Ovary (tissue), 9 donors: Measurements from ENCODE around the gene SORCS2. TPM values are rescaled to one million over a fixed set of nuclear protein-coding genes. Genes with fewer than 3 reads are reported as not detected.
A peak's percentile ranks its signal among the peaks of the same experiment; 100 is the strongest.

Experiments
- DNase-seq, 5 donors: peaks; one replicate each; pipeline ENCODE4 v3.0.0-alpha.2; 2019 to 2020
- H3K27ac ChIP-seq, 2 donors: fragments of 200-600 bp; one replicate each; pipeline versions ENCODE4 v1.5.1 to v1.8.0; 2019 to 2022
- H3K27me3 ChIP-seq: fragments of 200-600 bp; one replicate; pipeline ENCODE4 v1.8.0; 2022
- H3K36me3 ChIP-seq: fragments of 200-600 bp; sonication (generic); one replicate; pipeline ENCODE4 v1.5.1; 2019
- H3K4me1 ChIP-seq: one replicate; pipeline ENCODE4 v1.8.1; 2013; ENCODE audit warnings: mild to moderate bottlenecking, moderate library complexity; ENCODE audit not compliant: insufficient read depth
- H3K4me3 ChIP-seq: fragments of 200-600 bp; sonication (generic); one replicate; pipeline ENCODE4 v1.5.1; 2017
- H3K9me3 ChIP-seq, 2 donors: fragments of 200-600 bp in 1 of 2; sonication (generic) in 1 of 2; one replicate each; pipeline versions ENCODE4 v1.5.1 to v1.8.1; 2013 to 2019; ENCODE audit warnings: mild to moderate bottlenecking in 1 of 2, moderate library complexity in 1 of 2
- CTCF ChIP-seq, 3 donors: fragments of 450-650 bp in 2 of 3; fragments of 200-600 bp in 1 of 3; IDR thresholded peaks; one replicate each; pipeline versions ENCODE4 v1.5.1 to v1.8.0; 2016 to 2022; ENCODE audit warnings: antibody characterized with exemption in 3 of 3, mild to moderate bottlenecking in 1 of 3
- EP300 ChIP-seq: sonication (generic); formaldehyde crosslinking; IDR thresholded peaks from one replicate; pipeline ENCODE4 v1.6.1; 2017; ENCODE audit warnings: antibody characterized with exemption
- POLR2A ChIP-seq: fragments of 450-650 bp; IDR thresholded peaks from one replicate; pipeline ENCODE4 v1.6.1; 2017; ENCODE audit warnings: antibody characterized with exemption, mild to moderate bottlenecking, moderate library complexity
- WGBS, 3 donors: extraction: QIAGEN DNeasy Blood & Tissue Kit in 1 of 3; methylation state at CpG; one replicate each; pipeline versions ENCODE4 v1.1.5 to v1.1.7; 2013 to 2017; 5-methylcytosine and 5-hydroxymethylcytosine counted together
- intact Hi-C, 4 donors: fragments of 100-400 bp; cut with DNase I; formaldehyde crosslinking; loops; one replicate each; pipeline versions ENCODE4 v1.11.0 to v1.15.1; 2022 to 2023
- polyA plus RNA-seq, 2 donors: library from polyadenylated mRNA; stranded (reverse); fragments of 200-250 nt in 1 of 2; fragments of 350-450 nt in 1 of 2; fragmentation: Illumina TruSeq in 1 of 2; extraction: RNeasy Lipid Tissue Mini Kit (QIAGEN cat#74804) in 1 of 2; gene quantifications; one replicate each; pipeline ENCODE4 v1.2.3, GENCODE V29; 2013 to 2014
- total RNA-seq, 7 donors: library from RNA; depleted of rRNA in 2 of 7; stranded (reverse); fragments of >200 nt in 2 of 7; fragmentation: NEBNext Ultra II Directional in 3 of 7; extraction: Animal tissue kit (Norgen Biotek cat#: 25700) in 3 of 7; gene quantifications; one replicate each; pipeline versions ENCODE4 v1.1.0 to v1.2.4, GENCODE V29; 2016 to 2023
- donor health status: DM: no; HTN: no; CAD: no; lungs with moderate emphysema.
- donor health status: DM: no; HTN: no; CAD: no.
- donor health status: Bipolar disorder and iron deficiency.
- donor health status: DM: yes; HTN: yes; CAD: no.
- donor health status: DM: no; HTN: no; CAD: no.
- donor health status: DM: yes; HTN: yes; CAD: no.

Gene SORCS2
- total and polyA plus RNA-seq, 9 donors: 0.60 to 23.9 (median 7.1) TPM

DNA sequence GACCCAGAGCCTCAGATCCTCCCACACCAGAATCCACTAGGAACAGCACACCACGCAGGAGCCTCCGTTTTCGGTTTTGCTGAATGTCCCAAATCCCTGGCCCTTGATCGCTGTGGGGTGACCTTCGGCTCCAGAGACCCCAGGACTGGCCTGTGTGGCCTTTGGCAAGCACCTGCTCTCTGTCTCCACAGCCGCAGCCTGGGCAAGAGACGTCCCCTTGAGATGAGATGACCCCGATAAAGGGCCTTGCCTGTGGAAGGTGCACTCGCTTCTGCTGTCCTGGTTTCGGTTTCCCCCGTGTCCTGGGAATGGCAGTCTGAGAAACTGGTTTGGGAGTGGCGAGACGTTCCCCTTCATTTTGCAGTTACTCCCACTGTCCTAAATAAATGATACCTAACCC, 232.8 kb downstream of the SORCS2 start:
- no peak for TF ChIP-seq EP300
- Histone ChIP-seq H3K27ac (no peak overlapping the region), H3K4me3 (no peak overlapping the region), H3K27me3 (no peaks in the 10 kb centered on the region), H3K36me3 (no peaks in the 10 kb centered on the region), H3K9me3 (no peaks in the 10 kb centered on the region), H3K4me1 (no peaks in the 10 kb centered on the region)
- WGBS, 3 donors: 82 to 91% (median 83%) methylated on average over 13 of the region's 13 CpGs
- intact Hi-C loops: no loop called here
- DNase-seq: peak in 1 of 5 donors; percentile 17

DNA sequence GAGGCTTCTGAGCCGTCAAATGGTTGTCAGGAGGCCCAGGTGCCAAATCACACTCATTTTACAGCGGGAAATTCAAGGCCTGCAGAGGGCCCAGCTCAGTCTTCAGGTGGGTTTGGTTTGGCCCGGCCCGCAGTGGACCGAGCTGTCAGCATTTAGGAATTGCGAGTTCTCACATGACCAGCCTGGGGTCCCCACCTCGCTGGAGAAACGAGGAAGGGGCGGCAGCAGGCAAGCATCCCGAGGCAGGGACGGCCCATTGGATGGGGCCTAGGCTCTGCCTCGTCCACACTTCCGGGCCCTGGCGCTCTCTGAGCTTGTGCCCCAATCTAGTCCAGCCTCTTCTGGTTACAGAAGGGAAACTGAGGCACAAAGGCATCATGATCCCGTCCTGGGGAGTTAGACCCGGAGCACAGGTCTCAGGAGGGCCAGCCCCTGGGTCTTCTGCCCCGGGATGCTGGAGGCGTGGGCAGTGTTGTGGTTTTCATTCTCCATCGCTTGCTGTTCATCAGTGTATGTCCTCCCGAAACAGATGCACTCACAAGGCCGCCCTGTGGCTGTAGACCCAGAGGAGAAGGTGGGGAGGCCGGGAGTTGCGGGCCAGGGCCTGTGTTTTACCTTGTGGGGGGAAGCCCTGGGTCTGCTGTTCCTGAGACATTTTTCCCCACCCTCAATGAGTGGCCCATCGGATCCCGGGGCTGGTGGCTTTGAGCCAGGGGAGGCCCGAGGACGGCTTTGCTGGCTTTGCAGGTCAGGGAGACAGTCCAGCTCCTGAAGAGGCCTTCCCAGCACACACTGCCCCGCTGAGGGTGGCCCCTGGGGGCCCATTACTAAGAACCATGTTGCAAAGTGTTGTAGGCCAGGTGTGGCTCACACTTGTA, 233.5 kb downstream of the SORCS2 start:
- H3K4me3 ChIP-seq: no peak overlapping the region
- peak in 4 of 5 donors; percentile 4 to 24 (median 10) for DNase-seq
- no peak for TF ChIP-seq EP300
- no peak for TF ChIP-seq CTCF (IDR thresholded peaks at IDR 0.05)
- TF ChIP-seq POLR2A: no peak
- H3K27ac ChIP-seq: no peak overlapping the region
- H3K36me3 ChIP-seq: no peaks in the 10 kb centered on the region
- 89 to 92% (median 91%) methylated on average over 28 of the region's 28 CpGs for WGBS, 3 donors
- intact Hi-C loops: no loop called here
- H3K9me3 ChIP-seq: no peaks in the 10 kb centered on the region
- no peaks in the 10 kb centered on the region for H3K4me1 ChIP-seq
- H3K27me3 ChIP-seq: no peaks in the 10 kb centered on the region

GRCh38 chr4:7426525-7427171, 234.3 kb downstream of the SORCS2 start:
- TF ChIP-seq POLR2A (no peak), CTCF (IDR thresholded peaks at IDR 0.05) (no peak), EP300 (no peak)
- Histone ChIP-seq H3K36me3 (no peaks in the 10 kb centered on the region), H3K27me3 (no peaks in the 10 kb centered on the region), H3K4me3 (no peak overlapping the region), H3K4me1 (no peaks in the 10 kb centered on the region), H3K27ac (no peak overlapping the region), H3K9me3 (no peaks in the 10 kb centered on the region)
- DNase-seq: peak in 2 of 5 donors; percentile 4 to 23
- 83 to 95% (median 86%) methylated on average over 19 to 20 of the region's 20 CpGs for WGBS, 3 donors
- intact Hi-C loops: no loop called here

DNA sequence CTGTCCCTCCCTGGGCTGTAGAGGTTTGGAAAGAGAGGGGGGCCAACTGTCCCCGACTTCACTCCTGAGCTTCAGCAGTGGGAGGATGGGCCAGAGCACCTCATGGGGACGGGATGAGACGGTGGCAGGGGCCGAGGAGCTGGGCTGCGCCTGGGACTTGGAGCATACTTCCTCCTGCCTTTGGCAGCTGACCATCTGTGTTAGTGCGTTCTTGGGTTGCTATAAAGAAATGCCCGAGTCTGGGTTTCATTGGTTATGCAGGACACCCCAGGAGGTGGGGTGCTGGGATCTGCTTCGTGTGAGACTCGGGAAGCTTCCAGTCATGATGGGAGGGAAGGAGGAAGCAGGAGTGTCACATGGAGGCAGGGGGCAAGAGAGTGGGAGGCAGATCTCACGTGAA, 235.0 kb downstream of the SORCS2 start:
- Histone ChIP-seq H3K4me1 (no peaks in the 10 kb centered on the region), H3K4me3 (no peak overlapping the region), H3K9me3 (no peaks in the 10 kb centered on the region), H3K27ac (no peak overlapping the region), H3K36me3 (no peaks in the 10 kb centered on the region), H3K27me3 (no peaks in the 10 kb centered on the region)
- TF ChIP-seq CTCF (IDR thresholded peaks at IDR 0.05): no peak
- TF ChIP-seq POLR2A: no peak
- TF ChIP-seq EP300: no peak
- WGBS, 3 donors: 70 to 82% (median 81%) methylated on average over 10 of the region's 10 CpGs
- DNase-seq: peak; percentile 3 to 19 (median 9)
- intact Hi-C loops: no loop called here
